ENCODE measurements around the gene PRMT3. TPM values are rescaled to one million over a fixed set of nuclear protein-coding genes. Genes with fewer than 3 reads are reported as not detected.

The PRMT3 gene
- total and polyA plus RNA-seq, 2 donors (not counting 3 experiments of a cell fraction or from before 2014, with no cell fraction given), result 6.2 to 13.3 TPM

DNA sequence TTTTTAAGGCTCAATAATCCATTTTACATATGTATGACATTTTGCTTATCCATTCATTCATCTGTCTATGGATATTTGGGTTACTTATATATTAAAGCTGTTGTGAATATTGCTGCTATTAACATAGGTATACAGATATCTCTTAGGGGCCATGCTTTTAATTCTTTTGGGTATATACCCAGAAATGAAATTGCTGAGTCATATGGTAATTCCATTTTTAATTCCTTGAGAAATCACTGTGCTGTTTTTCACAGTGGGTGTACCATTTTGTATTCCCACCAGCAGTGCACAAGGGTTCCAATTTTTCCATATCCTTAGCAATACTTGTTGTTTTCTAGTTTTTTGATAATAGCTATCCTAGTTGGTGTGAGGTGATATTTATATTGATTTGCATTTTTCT, 19.0 kb downstream of the PRMT3 start:
- peaks cover 0 to 8% of the 10 kb centered on the region in 2 experiments for H3K36me3 ChIP-seq (ENCODE audit: control insufficient read depth in 2 of 2, extremely low read depth in 1 of 2, insufficient read depth in 2 of 2, low read length in 2 of 2)

DNA sequence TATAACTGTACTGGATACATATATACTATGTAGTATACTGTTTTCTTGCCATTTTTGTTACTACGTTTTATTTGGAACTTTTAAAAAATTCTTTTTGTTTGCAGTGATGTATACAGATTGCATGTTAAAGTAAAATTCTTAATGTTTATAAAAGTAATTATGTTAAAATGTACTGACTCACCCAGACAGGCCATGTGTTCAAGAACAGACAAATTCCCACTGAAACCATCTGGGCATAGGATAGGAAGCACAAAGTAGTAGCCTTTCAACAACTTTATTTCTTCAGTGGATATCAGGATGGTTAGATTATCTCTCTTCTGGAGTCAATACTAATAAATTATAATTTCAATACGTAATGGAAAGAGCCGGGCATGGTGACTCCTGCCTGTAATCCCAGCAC, 19.8 kb downstream of the PRMT3 start:
- DNase-seq (ENCODE audit: low read depth, low spot score), result no peak
- no peak overlapping the region for H3K9ac ChIP-seq (replicated peaks; ENCODE audit: extremely low read depth, insufficient read depth, low read length)
- no peak overlapping the region for H3K27ac ChIP-seq (ENCODE audit: insufficient read depth, low read depth, low read length)
- H3K36me3 ChIP-seq (ENCODE audit: control insufficient read depth in 2 of 2, extremely low read depth in 1 of 2, insufficient read depth in 2 of 2, low read length in 2 of 2), result peaks cover 0 to 11% of the 10 kb centered on the region in 2 experiments
- no peaks in the 10 kb centered on the region for H3K9me1 ChIP-seq (replicated peaks; ENCODE audit: control insufficient read depth, extremely low read depth, insufficient read depth, low read length)
- TF ChIP-seq, protein P1, sequence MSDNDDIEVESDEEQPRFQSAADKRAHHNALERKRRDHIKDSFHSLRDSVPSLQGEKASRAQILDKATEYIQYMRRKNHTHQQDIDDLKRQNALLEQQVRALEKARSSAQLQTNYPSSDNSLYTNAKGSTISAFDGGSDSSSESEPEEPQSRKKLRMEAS (IDR thresholded peaks at IDR 0.05; ENCODE audit: insufficient read depth, insufficient read length), result no peak
- TF ChIP-seq GATA2 (IDR thresholded peaks at IDR 0.05; ENCODE audit: insufficient read depth, insufficient read length, low read depth, low read length) (no peak), JUN (IDR thresholded peaks at IDR 0.05; ENCODE audit: borderline replicate concordance, insufficient read depth, insufficient read length, low read depth) (no peak), POLR2AphosphoS5 (IDR thresholded peaks at IDR 0.05; ENCODE audit: insufficient read depth, low read depth, low read length) (no peak), FOS (IDR thresholded peaks at IDR 0.05; ENCODE audit: borderline replicate concordance, insufficient read depth, low read length) (no peak), EZH2 (IDR thresholded peaks at IDR 0.05; ENCODE audit: borderline replicate concordance, low read depth, low read length, severe bottlenecking) (no peak), MYC (IDR thresholded peaks at IDR 0.05; ENCODE audit: low read depth, low read length) (no peak), POLR2A (IDR thresholded peaks at IDR 0.05; ENCODE audit: low read depth, low read length) (no peak)
- TF ChIP-seq, protein P2, sequence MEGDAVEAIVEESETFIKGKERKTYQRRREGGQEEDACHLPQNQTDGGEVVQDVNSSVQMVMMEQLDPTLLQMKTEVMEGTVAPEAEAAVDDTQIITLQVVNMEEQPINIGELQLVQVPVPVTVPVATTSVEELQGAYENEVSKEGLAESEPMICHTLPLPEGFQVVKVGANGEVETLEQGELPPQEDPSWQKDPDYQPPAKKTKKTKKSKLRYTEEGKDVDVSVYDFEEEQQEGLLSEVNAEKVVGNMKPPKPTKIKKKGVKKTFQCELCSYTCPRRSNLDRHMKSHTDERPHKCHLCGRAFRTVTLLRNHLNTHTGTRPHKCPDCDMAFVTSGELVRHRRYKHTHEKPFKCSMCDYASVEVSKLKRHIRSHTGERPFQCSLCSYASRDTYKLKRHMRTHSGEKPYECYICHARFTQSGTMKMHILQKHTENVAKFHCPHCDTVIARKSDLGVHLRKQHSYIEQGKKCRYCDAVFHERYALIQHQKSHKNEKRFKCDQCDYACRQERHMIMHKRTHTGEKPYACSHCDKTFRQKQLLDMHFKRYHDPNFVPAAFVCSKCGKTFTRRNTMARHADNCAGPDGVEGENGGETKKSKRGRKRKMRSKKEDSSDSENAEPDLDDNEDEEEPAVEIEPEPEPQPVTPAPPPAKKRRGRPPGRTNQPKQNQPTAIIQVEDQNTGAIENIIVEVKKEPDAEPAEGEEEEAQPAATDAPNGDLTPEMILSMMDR (IDR thresholded peaks at IDR 0.05; ENCODE audit: extremely low read depth in 1 of 2, insufficient read depth in 1 of 2, low read depth in 1 of 2, low read length in 2 of 2), result no peak
- ChIA-PET CTCF (interaction anchor here (2.7 kb wide), 1 partner anchor 10 kb away, joined by 14 read pairs; no protein-coding TSS in a partner anchor), POLR2A (no interaction called here)
- no peak for FAIRE-seq
- H3K79me2 ChIP-seq (ENCODE audit: control insufficient read depth, insufficient read depth, low read length), result no peaks in the 10 kb centered on the region
- H3K4me1 ChIP-seq (ENCODE audit: control insufficient read depth, extremely low read depth, insufficient read depth, low read length), result no peaks in the 10 kb centered on the region
- H3K4me3 ChIP-seq (replicated peaks in 1 of 3; ENCODE audit: insufficient read depth in 1 of 3, low read depth in 1 of 3, low read length in 3 of 3), result no peak overlapping the region
- H3K4me2 ChIP-seq (ENCODE audit: insufficient read depth, low read length), result no peak overlapping the region
- H3K9me3 ChIP-seq (replicated peaks; ENCODE audit: control insufficient read depth, insufficient read depth, low read length), result no peaks in the 10 kb centered on the region
- BruUV-seq (replicated peaks), result no TSS peak
- intact Hi-C loops (cut with micrococcal nuclease), result loop anchor here (5.0 kb wide), 1 partner anchor 85 kb away; no protein-coding TSS in a partner anchor
- dilution Hi-C loops (cut with MboI; ENCODE audit: extremely low pct_ligation_motif_present, low sequenced_read_pairs), result no loop called here
- H3K27me3 ChIP-seq (ENCODE audit: control insufficient read depth in 2 of 2, insufficient read depth in 2 of 2, low read length in 2 of 2), result no peaks in the 10 kb centered on the region
- no peak overlapping the region for H2AFZ ChIP-seq (ENCODE audit: low read depth, low read length)
- H4K20me1 ChIP-seq (replicated peaks; ENCODE audit: control insufficient read depth, extremely low read depth, insufficient read depth, low read length), result no peaks in the 10 kb centered on the region

More for the DNA sequence above, 19.0 kb downstream of the PRMT3 start:
- no peaks in the 10 kb centered on the region for H3K9me3 ChIP-seq (replicated peaks; ENCODE audit: control insufficient read depth, insufficient read depth, low read length)
- H4K20me1 ChIP-seq (replicated peaks; ENCODE audit: control insufficient read depth, extremely low read depth, insufficient read depth, low read length), result no peaks in the 10 kb centered on the region
- ChIA-PET POLR2A (no interaction called here), CTCF (no interaction called here)
- BruUV-seq (replicated peaks), result no TSS peak
- no peak overlapping the region for H2AFZ ChIP-seq (ENCODE audit: low read depth, low read length)
- H3K9me1 ChIP-seq (replicated peaks; ENCODE audit: control insufficient read depth, extremely low read depth, insufficient read depth, low read length), result no peaks in the 10 kb centered on the region
- no peak overlapping the region for H3K4me3 ChIP-seq (replicated peaks in 1 of 3; ENCODE audit: insufficient read depth in 1 of 3, low read depth in 1 of 3, low read length in 3 of 3)
- H3K27me3 ChIP-seq (ENCODE audit: control insufficient read depth in 2 of 2, insufficient read depth in 2 of 2, low read length in 2 of 2), result no peaks in the 10 kb centered on the region
- intact Hi-C loops (cut with micrococcal nuclease) (loop anchor here (5.0 kb wide), 1 partner anchor 86 kb away; no protein-coding TSS in a partner anchor), dilution Hi-C loops (cut with MboI; ENCODE audit: extremely low pct_ligation_motif_present, low sequenced_read_pairs) (no loop called here)
- no peak overlapping the region for H3K27ac ChIP-seq (ENCODE audit: insufficient read depth, low read depth, low read length)
- H3K79me2 ChIP-seq (ENCODE audit: control insufficient read depth, insufficient read depth, low read length), result no peaks in the 10 kb centered on the region
- no peak overlapping the region for H3K4me2 ChIP-seq (ENCODE audit: insufficient read depth, low read length)
- TF ChIP-seq, protein P1 (IDR thresholded peaks at IDR 0.05; ENCODE audit: insufficient read depth, insufficient read length), result no peak
- no peak for TF ChIP-seq POLR2A (IDR thresholded peaks at IDR 0.05; ENCODE audit: low read depth, low read length)
- TF ChIP-seq JUN (IDR thresholded peaks at IDR 0.05; ENCODE audit: borderline replicate concordance, insufficient read depth, insufficient read length, low read depth), result no peak
- no peak for TF ChIP-seq POLR2AphosphoS5 (IDR thresholded peaks at IDR 0.05; ENCODE audit: insufficient read depth, low read depth, low read length)
- TF ChIP-seq FOS (IDR thresholded peaks at IDR 0.05; ENCODE audit: borderline replicate concordance, insufficient read depth, low read length), result no peak
- no peak for TF ChIP-seq GATA2 (IDR thresholded peaks at IDR 0.05; ENCODE audit: insufficient read depth, insufficient read length, low read depth, low read length)
- no peak for TF ChIP-seq EZH2 (IDR thresholded peaks at IDR 0.05; ENCODE audit: borderline replicate concordance, low read depth, low read length, severe bottlenecking)
- TF ChIP-seq MYC (IDR thresholded peaks at IDR 0.05; ENCODE audit: low read depth, low read length), result no peak
- H3K4me1 ChIP-seq (ENCODE audit: control insufficient read depth, extremely low read depth, insufficient read depth, low read length), result no peaks in the 10 kb centered on the region
- FAIRE-seq (no peak), DNase-seq (ENCODE audit: low read depth, low spot score) (no peak)
- H3K9ac ChIP-seq (replicated peaks; ENCODE audit: extremely low read depth, insufficient read depth, low read length), result no peak overlapping the region
